Transverse colon (tissue), 4 donors: ENCODE data around the gene PVALB. TPM values are rescaled to one million over a fixed set of nuclear protein-coding genes. Genes with fewer than 3 reads are reported as not detected.
A peak's percentile ranks its signal among the peaks of the same experiment; 100 is the strongest.

Experiments used
- DNase-seq: peaks from one replicate; pipeline ENCODE4 v3.0.0-alpha.2; 2019
- H3K27ac ChIP-seq, 4 donors: fragments of 200-600 bp; sonication (generic); 2 replicates each; pipeline ENCODE4 v1.5.1; 2016 to 2018; ENCODE audit warnings: inconsistent platforms in 4 of 4
- H3K27me3 ChIP-seq: fragments of 200-600 bp; sonication (generic); 2 replicates; pipeline ENCODE4 v1.5.1; 2017; ENCODE audit warnings: inconsistent platforms
- H3K36me3 ChIP-seq, 4 donors: fragments of 200-600 bp; sonication (generic); 2 replicates each; pipeline ENCODE4 v1.5.1; 2017 to 2019; ENCODE audit warnings: inconsistent platforms in 4 of 4
- H3K4me1 ChIP-seq, 4 donors: fragments of 200-600 bp; sonication (generic); 2 replicates each; pipeline ENCODE4 v1.5.1; 2017 to 2020; ENCODE audit warnings: inconsistent platforms in 4 of 4
- H3K4me3 ChIP-seq, 4 donors: fragments of 200-600 bp; sonication (generic); 1 replicate in 1 of 4; 2 replicates in 3 of 4; pipeline versions ENCODE4 v1.5.1 to v1.6.1; 2017 to 2019; ENCODE audit warnings: inconsistent platforms in 4 of 4
- H3K9me3 ChIP-seq, 2 donors: fragments of 200-600 bp; sonication (generic); 2 replicates each; pipeline ENCODE4 v1.5.1; 2017 to 2019; ENCODE audit warnings: inconsistent platforms in 2 of 2
- CTCF ChIP-seq, 5 experiments: fragments of 200-600 bp in 3 of 5; fragments of 450-650 bp in 2 of 5; sonication (generic) in 3 of 5; IDR thresholded peaks; 1 replicate in 2 of 5; 2 replicates in 3 of 5; pipeline ENCODE4 v1.5.1; 2016 to 2017; ENCODE audit warnings: antibody characterized with exemption in 5 of 5, inconsistent platforms in 3 of 5, mild to moderate bottlenecking in 2 of 5, moderate library complexity in 1 of 5
- EP300 ChIP-seq: sonication (generic); formaldehyde crosslinking; IDR thresholded peaks from one replicate; pipeline ENCODE4 v1.6.1; 2017; ENCODE audit warnings: antibody characterized with exemption, low read depth
- POLR2A ChIP-seq: fragments of 450-650 bp; IDR thresholded peaks from one replicate; pipeline ENCODE4 v1.6.1; 2016; ENCODE audit warnings: antibody characterized with exemption, mild to moderate bottlenecking, moderate library complexity
- POLR2AphosphoS5 ChIP-seq, 3 donors: sonication (generic); formaldehyde crosslinking; IDR thresholded peaks; one replicate each; pipeline ENCODE4 v1.6.1; 2016; ENCODE audit warnings: antibody characterized with exemption in 3 of 3
- whole genome bisulfite sequencing, 2 donors: methylation state at CpG; one replicate each; pipeline ENCODE4 v1.1.5; 2018; ENCODE audit warnings: low coverage in 1 of 2; 5-methylcytosine and 5-hydroxymethylcytosine counted together
- in situ Hi-C, 4 donors: fragments of 200-750 bp; cut with MboI; loops; one replicate each; pipeline versions ENCODE4 v1.15.0 to v1.15.1; 2017; ENCODE audit warnings: low sequenced_read_pairs in 3 of 4, low pct_ligation_motif_present in 1 of 4, low pct_unique_long_range_greater_than_20kb in 1 of 4
- intact Hi-C: fragments of 100-400 bp; cut with DNase I; formaldehyde crosslinking; loops from one replicate; pipeline ENCODE4 v1.15.1; 2023; ENCODE audit warnings: low total_unique reads
- total RNA-seq, 4 donors: library from RNA; depleted of rRNA; stranded (reverse); fragments of >200 nt; gene quantifications; one replicate each; pipeline ENCODE4 v1.1.0, GENCODE V29; 2016

Gene PVALB
- total RNA-seq, 4 donors from 2014 or later: 2.7 TPM; not detected in 3

- Histone ChIP-seq H3K4me1 (peaks cover 0 to 8% (median 2%) of the 10 kb centered on the region in 4 donors), H3K27me3 (no peaks in the 10 kb centered on the region), H3K27ac (peak overlapping the region in 1 of 4 donors; percentile 51), H3K9me3 (no peaks in the 10 kb centered on the region), H3K36me3 (no peaks in the 10 kb centered on the region), H3K4me3 (no peak overlapping the region)
- in situ Hi-C loops: loop anchor here in 1 of 4 donors (25.0 kb wide), 1 partner anchor 224 kb away; the partner anchor contains the start of gene EIF3D
- DNase-seq: no peak
- WGBS, 2 donors: 81 to 85% methylated on average over 4 to 10 of the region's 10 CpGs
- intact Hi-C loops: loop anchor here (10.0 kb wide), 1 partner anchor 443 kb away; no protein-coding TSS in a partner anchor
- TF ChIP-seq POLR2A (no peak), POLR2AphosphoS5 (IDR thresholded peaks at IDR 0.05) (no peak), CTCF (IDR thresholded peaks at IDR 0.05) (no peak), EP300 (no peak)
These were observed 55.1 kb downstream of the PVALB start for GRCh38 chr22:36761553-36762240.

DNA sequence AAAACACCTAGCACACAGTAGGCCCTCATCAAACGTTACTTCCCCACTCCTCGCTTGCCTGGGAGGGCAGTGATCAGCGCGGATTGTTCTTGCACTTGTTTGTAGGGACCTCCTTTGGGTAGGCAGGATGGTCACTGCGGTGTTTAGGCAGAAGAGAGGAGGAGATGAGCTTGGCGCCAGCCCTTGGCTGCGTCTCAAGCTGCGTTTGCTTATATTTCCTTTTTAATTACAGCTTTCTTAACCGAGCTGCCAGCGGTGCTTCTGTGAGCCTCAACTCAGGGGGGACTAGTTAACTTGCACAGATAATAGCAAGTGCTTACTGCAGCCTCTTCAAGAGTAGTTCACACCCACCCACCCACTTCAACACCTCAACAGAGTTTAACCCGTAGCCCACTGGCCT, 56.0 kb downstream of the PVALB start:
- H3K27me3 ChIP-seq: no peaks in the 10 kb centered on the region
- in situ Hi-C loops: loop anchor here in 1 of 4 donors (25.0 kb wide), 1 partner anchor 223 kb away; the partner anchor contains the start of gene EIF3D
- no peak overlapping the region for H3K4me3 ChIP-seq
- intact Hi-C loops: loop anchor here (10.0 kb wide), 1 partner anchor 444 kb away; no protein-coding TSS in a partner anchor
- 80% methylated on average over 11 of the region's 11 CpGs; no CpG with 5 or more reads in 1 of the 2 donors for WGBS, 2 donors
- no peak for DNase-seq
- H3K9me3 ChIP-seq: no peaks in the 10 kb centered on the region
- H3K4me1 ChIP-seq: peaks cover 0 to 8% (median 2%) of the 10 kb centered on the region in 4 donors
- H3K36me3 ChIP-seq: no peaks in the 10 kb centered on the region
- TF ChIP-seq CTCF (IDR thresholded peaks at IDR 0.05): no peak
- TF ChIP-seq POLR2AphosphoS5 (IDR thresholded peaks at IDR 0.05): no peak
- no peak for TF ChIP-seq EP300
- TF ChIP-seq POLR2A: no peak
- no peak overlapping the region for H3K27ac ChIP-seq

GRCh38 chr22:36759481-36760159, 57.2 kb downstream of the PVALB start:
- TF ChIP-seq CTCF (IDR thresholded peaks at IDR 0.05) (no peak), POLR2AphosphoS5 (IDR thresholded peaks at IDR 0.05) (no peak), EP300 (no peak), POLR2A (no peak)
- Histone ChIP-seq H3K4me1 (peaks cover 0 to 8% (median 2%) of the 10 kb centered on the region in 4 donors), H3K27me3 (peaks cover 11% of the 10 kb centered on the region), H3K27ac (no peak overlapping the region), H3K4me3 (no peak overlapping the region), H3K9me3 (no peaks in the 10 kb centered on the region), H3K36me3 (no peaks in the 10 kb centered on the region)
- WGBS, 2 donors: 89 to 90% methylated on average over 18 to 19 of the region's 19 CpGs
- no peak for DNase-seq
- intact Hi-C loops: loop anchor here (10.0 kb wide), 1 partner anchor 445 kb away; no protein-coding TSS in a partner anchor
- in situ Hi-C loops: loop anchor here in 1 of 4 donors (25.0 kb wide), 1 partner anchor 222 kb away; the partner anchor contains the start of gene EIF3D

DNA sequence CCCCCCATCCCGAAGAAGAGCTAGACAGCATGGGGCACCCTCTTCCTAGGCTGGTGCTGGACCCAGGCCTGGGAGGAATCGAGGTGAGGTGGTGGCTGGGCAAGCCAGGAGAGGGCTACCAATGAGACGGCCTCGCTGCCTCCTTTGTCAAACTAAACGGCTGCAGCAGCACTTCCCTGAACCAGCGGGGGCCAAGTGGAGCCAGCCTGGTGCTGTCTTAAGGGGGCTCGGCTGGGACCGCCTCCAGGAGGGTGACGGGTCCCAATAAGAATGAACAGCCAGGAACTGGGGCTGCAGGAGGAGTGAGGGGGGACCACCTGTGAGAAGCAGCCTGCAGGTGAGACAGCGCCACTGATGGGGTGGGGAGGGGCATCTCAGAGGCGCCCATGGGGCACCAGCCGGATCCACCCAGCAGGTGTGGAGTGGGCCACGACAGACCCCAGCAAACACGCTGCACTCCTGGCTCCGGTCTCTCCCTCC, 58.0 kb downstream of the PVALB start:
- in situ Hi-C loops (loop anchor here in 1 of 4 donors (25.0 kb wide), 1 partner anchor 222 kb away; the partner anchor contains the start of gene EIF3D), intact Hi-C loops (no loop called here)
- Histone ChIP-seq H3K4me1 (peaks cover 0 to 8% (median 2%) of the 10 kb centered on the region in 4 donors), H3K4me3 (no peak overlapping the region), H3K27ac (no peak overlapping the region), H3K9me3 (no peaks in the 10 kb centered on the region), H3K36me3 (no peaks in the 10 kb centered on the region), H3K27me3 (peaks cover 11% of the 10 kb centered on the region)
- 81% methylated on average over 13 of the region's 15 CpGs; no CpG with 5 or more reads in 1 of the 2 donors for WGBS, 2 donors
- DNase-seq: no peak
- TF ChIP-seq POLR2AphosphoS5 (IDR thresholded peaks at IDR 0.05) (no peak), CTCF (IDR thresholded peaks at IDR 0.05) (no peak), EP300 (no peak), POLR2A (no peak)
